Left lobe of liver (tissue), 2 donors: ENCODE results near the gene INCENP. TPM values are rescaled to one million over a fixed set of nuclear protein-coding genes. Genes with fewer than 3 reads are reported as not detected.

Experiments
- ATAC-seq: fragments of 200-7000 bp; cut with Tn5 transposase; one replicate; pipeline ENCODE4 v1.9.1; 2020; ENCODE audit warnings: mild to moderate bottlenecking, moderate library complexity
- DNase-seq: peaks from one replicate; pipeline ENCODE4 v3.0.0-alpha.2; 2020; ENCODE audit warnings: low spot score
- total RNA-seq: library from RNA; stranded (reverse); gene quantifications from one replicate; pipeline ENCODE4 v1.2.1, GENCODE V29; 2021
- donor health status: DM: no; HTN: no; CAD: no; lungs with moderate emphysema.
- donor health status: DM: no; HTN: yes; CAD: no.

Gene INCENP
- total RNA-seq, 1 donor from 2014 or later, result 7.3 TPM

- DNase-seq (no peak), ATAC-seq (peak; percentile 59)
Observed at GRCh38 chr11:62124186-62125113, 639 bp downstream of the INCENP start.

GRCh38 chr11:62125316-62125715 is 1.5 kb downstream of the INCENP start:
- ATAC-seq, result no peak
- DNase-seq, result no peak

DNA sequence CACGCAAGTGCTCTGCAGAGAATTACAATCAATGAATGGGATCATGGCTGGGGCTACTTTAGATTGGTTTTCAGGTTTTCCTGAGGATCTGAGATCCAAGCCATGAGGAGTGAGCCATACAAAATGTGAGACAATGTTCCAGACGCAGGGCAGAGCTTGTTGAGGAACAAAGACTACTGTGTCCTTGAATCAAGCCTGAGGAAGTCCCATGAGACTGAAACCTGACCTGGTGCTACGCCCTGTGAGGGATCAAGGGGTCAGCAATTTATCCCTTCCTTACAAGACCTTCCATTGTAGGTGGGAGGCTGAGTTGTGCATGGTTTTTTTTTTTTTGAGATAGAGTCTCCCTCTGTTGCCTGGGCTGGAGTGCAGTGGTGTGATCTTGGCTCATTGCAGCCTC is 2.1 kb downstream of the INCENP start:
- DNase-seq (no peak), ATAC-seq (no peak)

GRCh38 chr11:62127426-62127825 is 3.6 kb downstream of the INCENP start:
- ATAC-seq, result no peak
- DNase-seq, result no peak

- no peak for DNase-seq
- ATAC-seq, result no peak
Observed at GRCh38 chr11:62127941-62128770, 4.3 kb downstream of the INCENP start.

GRCh38 chr11:62128835-62129234 is 5.0 kb downstream of the INCENP start:
- no peak for ATAC-seq

GRCh38 chr11:62129590-62130282 is 5.9 kb downstream of the INCENP start:
- DNase-seq, result no peak
- ATAC-seq, result no peak

More at GRCh38 chr11:62128835-62129234, 5.0 kb downstream of the INCENP start:
- no peak for DNase-seq

- ATAC-seq (no peak), DNase-seq (peak; percentile 29)
Observed at GRCh38 chr11:62130283-62131169, 6.7 kb downstream of the INCENP start.

GRCh38 chr11:62131170-62131464 is 7.3 kb downstream of the INCENP start:
- ATAC-seq (no peak), DNase-seq (no peak)

DNA sequence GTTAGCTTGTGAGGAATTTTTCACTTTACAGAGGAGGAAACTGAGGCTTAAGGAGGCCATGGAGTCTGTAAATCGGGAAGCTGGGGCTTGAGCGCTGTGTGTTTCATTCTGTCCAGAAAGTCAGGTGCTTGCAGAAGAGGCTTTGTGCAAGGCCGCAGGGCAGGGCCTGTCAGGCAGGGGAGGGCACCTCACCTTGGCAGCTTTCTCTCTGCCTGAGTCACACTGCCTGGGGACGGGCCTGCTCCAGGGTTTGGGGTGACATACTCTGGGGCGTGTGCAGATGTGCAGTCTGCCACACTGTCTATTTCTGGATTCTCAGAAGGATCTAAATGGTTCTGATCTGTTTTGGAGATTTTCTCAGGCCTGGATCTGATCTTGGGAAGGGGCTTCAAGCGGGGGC is 8.4 kb downstream of the INCENP start:
- ATAC-seq (no peak), DNase-seq (no peak)

DNA sequence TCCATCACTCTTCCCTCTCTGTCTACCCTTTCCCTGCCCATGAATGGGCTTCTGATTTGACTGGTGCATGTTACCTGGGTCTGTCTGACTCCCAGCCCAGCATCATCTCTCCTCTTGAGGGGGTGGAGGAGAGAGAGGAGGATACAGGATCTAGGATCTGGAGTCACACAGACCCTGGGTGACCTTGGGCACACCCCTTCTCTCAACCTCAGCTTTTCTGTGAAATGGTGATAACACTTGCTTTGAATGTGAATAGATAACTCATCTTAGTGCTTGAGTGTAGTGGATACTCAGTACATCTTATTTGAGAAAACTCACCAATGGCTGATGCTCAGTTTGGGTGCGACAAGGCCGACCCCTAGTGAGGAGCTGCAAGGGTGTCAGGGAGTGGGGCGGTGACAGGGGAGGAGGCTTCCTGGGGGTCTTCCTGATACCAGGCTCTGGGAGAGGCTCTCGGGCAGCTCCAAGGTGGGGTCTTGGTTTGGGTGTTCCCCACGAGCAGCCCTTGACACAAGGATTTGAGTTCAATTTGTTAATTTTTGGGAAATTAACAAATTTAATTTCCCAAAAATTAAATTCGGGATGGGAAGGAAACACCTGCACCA is 9.0 kb downstream of the INCENP start:
- ATAC-seq (no peak), DNase-seq (no peak)

GRCh38 chr11:62133328-62134065 is 9.7 kb downstream of the INCENP start:
- no peak for ATAC-seq
- no peak for DNase-seq

DNA sequence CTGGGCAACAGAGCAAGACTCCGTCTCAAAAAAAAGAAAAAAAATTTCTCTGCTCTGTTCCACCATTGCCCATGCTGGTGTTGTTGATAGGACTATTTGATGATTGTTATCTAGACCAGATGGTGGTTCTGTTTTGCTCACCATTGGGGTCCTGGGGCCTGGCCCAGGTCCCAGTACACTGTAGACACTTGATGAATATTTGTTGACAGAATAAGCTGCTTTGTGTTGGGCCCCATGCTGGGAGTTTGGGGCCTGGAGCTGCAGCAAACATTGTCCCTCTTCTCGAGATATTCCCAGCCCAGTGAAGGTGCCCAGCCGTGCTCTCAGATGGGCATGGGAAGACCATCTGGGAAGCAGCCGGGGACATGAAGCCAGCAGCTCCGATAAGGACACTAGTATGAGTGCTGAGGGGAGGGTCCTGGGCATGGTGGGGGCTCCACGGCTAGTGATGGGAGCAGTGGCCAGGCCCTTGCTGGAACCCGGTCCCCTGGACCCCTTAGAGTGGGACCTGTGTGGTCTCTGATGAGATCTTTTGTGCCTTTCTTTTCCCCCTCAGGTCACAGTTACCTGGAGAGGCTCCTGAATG is 13.6 kb downstream of the INCENP start:
- ATAC-seq, result no peak
- no peak for DNase-seq

GRCh38 chr11:62137881-62138629 is 14.2 kb downstream of the INCENP start:
- no peak for ATAC-seq
- peak; percentile 40 for DNase-seq

DNA sequence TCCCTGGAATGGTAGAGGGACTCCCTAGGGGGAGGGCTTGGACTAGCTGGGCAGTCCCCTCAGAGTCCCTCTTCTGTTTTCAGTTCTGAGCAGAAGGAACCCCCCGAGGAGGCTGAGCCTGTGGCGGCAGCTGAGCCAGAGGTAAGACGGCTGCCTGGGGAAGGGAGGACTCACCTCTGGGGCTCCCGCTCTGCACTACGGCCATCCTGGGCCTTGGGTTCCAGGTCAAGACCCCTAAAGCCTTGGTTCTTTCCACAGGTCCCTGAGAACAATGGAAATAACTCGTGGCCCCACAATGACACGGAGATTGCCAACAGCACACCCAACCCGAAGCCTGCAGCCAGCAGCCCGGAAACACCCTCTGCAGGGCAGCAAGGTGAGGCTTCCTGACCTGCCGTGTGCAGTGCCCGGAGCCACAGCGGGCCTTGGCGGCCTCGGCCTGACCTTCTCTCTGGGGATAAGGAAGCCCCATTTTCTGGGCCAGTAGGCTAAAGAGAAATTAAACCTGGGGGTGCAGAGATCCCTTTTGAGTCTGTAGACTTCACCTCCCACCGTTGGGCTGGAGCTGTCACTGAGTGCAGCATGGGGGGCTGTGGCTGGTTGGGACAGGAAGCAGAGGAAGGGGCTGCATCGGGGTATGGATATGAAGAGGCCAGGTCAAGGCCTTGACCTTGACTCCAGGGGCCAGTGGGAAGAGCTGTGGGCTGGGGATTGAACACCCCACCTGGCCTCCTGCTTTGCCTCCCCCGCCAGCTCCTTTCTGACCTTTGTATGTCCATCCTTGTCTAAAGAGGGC is 15.0 kb downstream of the INCENP start:
- DNase-seq, result peak; percentile 35
- no peak for ATAC-seq

DNA sequence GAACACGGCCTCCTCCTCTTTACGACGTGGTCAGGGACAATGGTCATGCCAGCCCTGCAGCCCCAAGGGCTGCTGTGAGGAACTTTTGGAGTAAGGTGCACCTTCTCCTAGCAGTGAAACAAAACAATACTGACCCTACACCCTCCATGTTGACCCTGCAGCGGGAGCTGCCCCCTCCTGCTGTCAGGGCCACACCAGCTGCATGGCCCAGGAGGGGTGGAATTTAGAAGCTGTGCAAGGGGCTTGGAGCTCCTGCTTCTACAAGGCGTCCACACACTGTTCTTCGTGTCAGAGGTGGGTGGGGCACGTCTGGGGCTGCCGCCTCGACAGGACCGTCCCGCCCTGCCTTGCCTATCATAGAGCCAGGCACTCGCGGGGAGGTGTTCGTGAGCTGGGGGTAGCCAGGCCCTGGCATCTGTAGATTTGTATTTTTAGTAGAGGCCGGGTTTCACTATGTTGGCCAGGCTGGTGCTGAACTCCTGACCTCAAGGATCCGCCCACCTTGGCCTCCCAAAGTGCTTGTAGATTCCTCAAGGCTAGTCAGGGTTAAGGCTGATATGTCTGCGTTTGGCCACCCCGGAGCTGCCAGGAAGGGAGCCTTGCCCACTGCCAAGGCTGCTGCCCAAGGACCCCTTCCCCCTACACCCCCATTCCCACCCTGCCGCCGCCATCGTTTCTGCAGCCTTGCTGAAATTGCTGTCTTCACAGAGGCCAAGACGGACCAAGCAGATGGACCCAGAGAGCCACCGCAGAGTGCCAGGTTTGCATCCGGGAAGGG is 15.9 kb downstream of the INCENP start:
- ATAC-seq, result no peak
- peak; percentile 38 for DNase-seq
